Upper lobe of left lung (tissue), 4 donors: ENCODE data around the gene PARN.

Experiments
- CTCF ChIP-seq, 6 experiments: fragments of 450-650 bp in 4 of 6; fragments of 200-600 bp in 2 of 6; sonication (generic) in 2 of 6; IDR thresholded peaks; one replicate each; pipeline ENCODE4 v1.5.1; 2016 to 2019; ENCODE audit warnings: antibody characterized with exemption in 6 of 6
- EP300 ChIP-seq, 4 donors: sonication (generic); formaldehyde crosslinking; IDR thresholded peaks; one replicate each; pipeline ENCODE4 v1.5.1; 2017; ENCODE audit warnings: antibody characterized with exemption in 4 of 4, control low read depth in 2 of 4
- POLR2A ChIP-seq, 4 donors: fragments of 450-650 bp; IDR thresholded peaks; one replicate each; pipeline ENCODE4 v1.5.1; 2016 to 2017; ENCODE audit warnings: antibody characterized with exemption in 4 of 4, mild to moderate bottlenecking in 2 of 4
- POLR2AphosphoS5 ChIP-seq, 2 donors: sonication (generic); formaldehyde crosslinking; IDR thresholded peaks; one replicate each; pipeline ENCODE4 v1.5.1; 2017; ENCODE audit warnings: antibody characterized with exemption in 2 of 2

GRCh38 chr16:14487579-14487978, 142.5 kb downstream of the PARN start:
- no peak for TF ChIP-seq POLR2A (IDR thresholded peaks at IDR 0.05)
- no peak for TF ChIP-seq CTCF (IDR thresholded peaks at IDR 0.05)
- no peak for TF ChIP-seq POLR2AphosphoS5 (IDR thresholded peaks at IDR 0.05)
- TF ChIP-seq EP300 (IDR thresholded peaks at IDR 0.05), result no peak
